AG04449 (cell line): ENCODE results near the gene MEF2B.

Experiments
- CTCF ChIA-PET: fragments of 350-600 bp; formaldehyde crosslinking; extraction: SDS; loops from one replicate; lab custom pipeline; 2021; ENCODE audit warnings: antibody characterized with exemption; lab: Yijun Ruan, JAX
- POLR2A ChIA-PET: fragments of 400-600, 350-600 bp; formaldehyde crosslinking; extraction: SDS; loops from one replicate; lab custom pipeline; 2020; ENCODE audit warnings: antibody characterized with exemption, inconsistent platforms; lab: Yijun Ruan, JAX
- DNase-seq: peaks from one replicate; pipeline ENCODE4 v3.0.0-alpha.2; 2010; ENCODE audit warnings: low read depth, low spot score
- H3K4me3 ChIP-seq: 2 replicates; pipeline ENCODE4 v1.5.1; 2011; ENCODE audit warnings: low read depth, mild to moderate bottlenecking, control low read depth, low read length
- CTCF ChIP-seq: IDR thresholded peaks from one replicate; pipeline ENCODE4 v1.5.1; 2011; ENCODE audit warnings: mild to moderate bottlenecking, moderate library complexity, low read length, control low read depth, inconsistent platforms; ENCODE audit not compliant: insufficient read depth; ENCODE audit errors: missing control alignments

The MEF2B gene

GRCh38 chr19:19162495-19162894 lies 7.6 kb downstream of the MEF2B start:
- no peak overlapping the region for H3K4me3 ChIP-seq
- no peak for DNase-seq
- TF ChIP-seq CTCF, result no peak
- POLR2A ChIA-PET, result no interaction called here
- CTCF ChIA-PET, result interaction anchor here (11.5 to 12.2 kb wide), 2 partner anchors 13 to 18 kb away, joined by 105 to 182 read pairs; no protein-coding TSS in a partner anchor

GRCh38 chr19:19160461-19161035 lies 9.5 kb downstream of the MEF2B start:
- no peak for TF ChIP-seq CTCF
- ChIA-PET CTCF (interaction anchor here (0.8 to 12.2 kb wide), 3 partner anchors 11 to 16 kb away, joined by 4 to 182 read pairs (median 105); no protein-coding TSS in a partner anchor), POLR2A (no interaction called here)
- H3K4me3 ChIP-seq, result no peak overlapping the region
- DNase-seq, result no peak

GRCh38 chr19:19159534-19159933 lies 10.5 kb downstream of the MEF2B start:
- no peak for TF ChIP-seq CTCF
- POLR2A ChIA-PET, result no interaction called here
- no peak overlapping the region for H3K4me3 ChIP-seq
- no peak for DNase-seq
- CTCF ChIA-PET, result interaction anchor here (11.5 to 12.2 kb wide), 2 partner anchors 15 to 16 kb away, joined by 105 to 182 read pairs; no protein-coding TSS in a partner anchor

GRCh38 chr19:19157808-19158207 lies 12.3 kb downstream of the MEF2B start:
- TF ChIP-seq CTCF, result no peak
- CTCF ChIA-PET, result interaction anchor here (1.8 to 12.2 kb wide), 3 partner anchors 11 to 18 kb away, joined by 4 to 182 read pairs (median 105); no protein-coding TSS in a partner anchor
- no peak for DNase-seq
- POLR2A ChIA-PET, result no interaction called here
- H3K4me3 ChIP-seq, result no peak overlapping the region

- no peak overlapping the region for H3K4me3 ChIP-seq
- ChIA-PET POLR2A (interaction anchor here (0.6 kb wide), 1 partner anchor 48 kb away, joined by 3 read pairs; the partner anchor contains the start of gene NR2C2AP), CTCF (interaction anchor here (0.6 to 12.2 kb wide), 5 partner anchors 11 to 335 kb away, joined by 3 to 182 read pairs (median 3); partner anchors contain the start of gene MEF2B)
- DNase-seq, result no peak
- TF ChIP-seq CTCF, result no peak
These were observed 14.4 kb downstream of the MEF2B start for GRCh38 chr19:19155495-19156219.
